Vagina (tissue), 2 donors: ENCODE measurements around the gene FAM171A1. TPM values are rescaled to one million over a fixed set of nuclear protein-coding genes. Genes with fewer than 3 reads are reported as not detected.

Experiments used
- DNase-seq, 2 donors: peaks; one replicate each; pipeline ENCODE4 v3.0.0-alpha.2; 2017; ENCODE audit errors: extremely low spot score in 2 of 2
- H3K27ac ChIP-seq: fragments of 200-600 bp; sonication (generic); one replicate; pipeline ENCODE4 v1.5.1; 2019
- H3K27me3 ChIP-seq: fragments of 200-600 bp; sonication (generic); one replicate; pipeline ENCODE4 v1.5.1; 2019
- H3K36me3 ChIP-seq, 2 donors: fragments of 200-600 bp; sonication (generic); one replicate each; pipeline ENCODE4 v1.5.1; 2017 to 2019
- H3K4me1 ChIP-seq: fragments of 200-600 bp; sonication (generic); one replicate; pipeline ENCODE4 v1.5.1; 2019
- H3K4me3 ChIP-seq, 2 donors: fragments of 200-600 bp; sonication (generic); 1 replicate in 1 of 2; 2 replicates in 1 of 2; pipeline ENCODE4 v1.5.1; 2016 to 2019
- H3K9me3 ChIP-seq: fragments of 200-600 bp; sonication (generic); one replicate; pipeline ENCODE4 v1.5.1; 2019
- POLR2A ChIP-seq, 2 donors: fragments of 450-650 bp; IDR thresholded peaks; one replicate each; pipeline ENCODE4 v1.6.1; 2017; ENCODE audit warnings: antibody characterized with exemption in 2 of 2, mild to moderate bottlenecking in 2 of 2, moderate library complexity in 2 of 2
- POLR2AphosphoS5 ChIP-seq, 2 donors: sonication (generic); formaldehyde crosslinking; IDR thresholded peaks; one replicate each; pipeline ENCODE4 v1.9.0; 2017; ENCODE audit warnings: antibody characterized with exemption in 2 of 2, mild to moderate bottlenecking in 2 of 2, low read depth in 1 of 2; ENCODE audit not compliant: insufficient read depth in 1 of 2
- intact Hi-C: fragments of 100-400 bp; cut with DNase I; formaldehyde crosslinking; loops from one replicate; pipeline ENCODE4 v1.15.1; 2023
- total RNA-seq: library from RNA; depleted of rRNA; stranded (reverse); fragments of >200 nt; gene quantifications from one replicate; pipeline ENCODE4 v1.2.3, GENCODE V29; 2016
- TF ChIP-seq, protein P1 (sequence below), 3 experiments: fragments of 450-650 bp in 2 of 3; fragments of 200-600 bp in 1 of 3; sonication (generic) in 1 of 3; IDR thresholded peaks; one replicate each; pipeline ENCODE4 v1.5.1; 2017 to 2019; ENCODE audit warnings: antibody characterized with exemption in 3 of 3, mild to moderate bottlenecking in 2 of 3, moderate library complexity in 2 of 3

The FAM171A1 gene
- total RNA-seq, 1 donor from 2014 or later = 8.6 TPM

GRCh38 chr10:15216700-15217099 lies 154.4 kb downstream of the FAM171A1 start:
- Histone ChIP-seq H3K36me3 (peaks cover 0 to 7% of the 10 kb centered on the region in 2 donors), H3K4me3 (no peak overlapping the region), H3K4me1 (no peaks in the 10 kb centered on the region), H3K27ac (no peak overlapping the region), H3K27me3 (no peaks in the 10 kb centered on the region), H3K9me3 (no peaks in the 10 kb centered on the region)
- TF ChIP-seq, protein P1, sequence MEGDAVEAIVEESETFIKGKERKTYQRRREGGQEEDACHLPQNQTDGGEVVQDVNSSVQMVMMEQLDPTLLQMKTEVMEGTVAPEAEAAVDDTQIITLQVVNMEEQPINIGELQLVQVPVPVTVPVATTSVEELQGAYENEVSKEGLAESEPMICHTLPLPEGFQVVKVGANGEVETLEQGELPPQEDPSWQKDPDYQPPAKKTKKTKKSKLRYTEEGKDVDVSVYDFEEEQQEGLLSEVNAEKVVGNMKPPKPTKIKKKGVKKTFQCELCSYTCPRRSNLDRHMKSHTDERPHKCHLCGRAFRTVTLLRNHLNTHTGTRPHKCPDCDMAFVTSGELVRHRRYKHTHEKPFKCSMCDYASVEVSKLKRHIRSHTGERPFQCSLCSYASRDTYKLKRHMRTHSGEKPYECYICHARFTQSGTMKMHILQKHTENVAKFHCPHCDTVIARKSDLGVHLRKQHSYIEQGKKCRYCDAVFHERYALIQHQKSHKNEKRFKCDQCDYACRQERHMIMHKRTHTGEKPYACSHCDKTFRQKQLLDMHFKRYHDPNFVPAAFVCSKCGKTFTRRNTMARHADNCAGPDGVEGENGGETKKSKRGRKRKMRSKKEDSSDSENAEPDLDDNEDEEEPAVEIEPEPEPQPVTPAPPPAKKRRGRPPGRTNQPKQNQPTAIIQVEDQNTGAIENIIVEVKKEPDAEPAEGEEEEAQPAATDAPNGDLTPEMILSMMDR (IDR thresholded peaks at IDR 0.05) = no peak
- TF ChIP-seq POLR2AphosphoS5 (IDR thresholded peaks at IDR 0.05; ENCODE audit: insufficient read depth in 1 of 2, low read depth in 1 of 2) (no peak), POLR2A (IDR thresholded peaks at IDR 0.05) (no peak)
- intact Hi-C loops = no loop called here
- no peak for DNase-seq

DNA sequence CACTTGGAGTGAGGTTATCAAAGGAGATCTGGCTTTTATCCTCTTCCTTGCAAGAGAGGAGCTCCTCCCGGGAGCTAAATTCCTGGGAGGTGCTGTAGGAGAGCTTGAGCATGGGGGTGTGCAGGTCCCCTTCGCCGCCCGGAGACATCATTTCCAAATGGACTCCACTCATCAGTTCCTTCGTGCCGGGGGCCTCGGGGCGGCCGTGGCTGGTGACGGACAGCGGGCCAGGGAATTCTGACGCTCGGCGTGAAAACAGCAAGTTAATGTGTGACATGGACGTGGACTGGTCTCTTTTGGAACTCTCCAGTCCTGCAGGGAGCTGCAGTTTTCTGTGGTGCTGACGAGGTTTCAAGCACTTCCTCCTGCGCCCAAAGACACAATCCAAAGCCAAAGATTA lies 156.9 kb downstream of the FAM171A1 start:
- DNase-seq = no peak

DNA sequence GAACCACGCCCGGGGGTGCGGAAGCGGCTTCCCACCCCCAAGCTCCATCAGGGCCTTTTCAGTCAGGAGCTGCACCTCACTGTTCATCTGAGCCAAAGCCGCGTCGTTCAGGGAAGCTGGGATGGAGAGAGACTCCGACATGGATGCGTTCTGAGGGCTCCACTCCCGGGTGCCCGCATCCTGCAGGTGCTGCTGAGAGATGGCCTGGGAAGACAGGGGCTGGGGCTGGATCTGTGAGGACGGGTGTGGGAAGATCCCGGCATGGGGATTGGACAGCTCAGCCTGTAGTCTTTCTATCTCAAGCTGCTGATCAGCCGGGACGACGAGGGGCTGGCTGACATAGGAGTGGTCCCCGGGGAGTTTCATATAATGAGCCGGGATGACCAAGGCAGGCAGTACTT lies 157.6 kb downstream of the FAM171A1 start:
- no peaks in the 10 kb centered on the region for H3K9me3 ChIP-seq
- TF ChIP-seq, protein P1 (IDR thresholded peaks at IDR 0.05) = no peak
- TF ChIP-seq POLR2A (IDR thresholded peaks at IDR 0.05) = no peak
- TF ChIP-seq POLR2AphosphoS5 (IDR thresholded peaks at IDR 0.05; ENCODE audit: insufficient read depth in 1 of 2, low read depth in 1 of 2) = no peak
- intact Hi-C loops = loop anchor here (5.0 kb wide), 1 partner anchor 159 kb away; the partner anchor contains the start of gene FAM171A1
- H3K27ac ChIP-seq = no peak overlapping the region
- H3K4me1 ChIP-seq = no peaks in the 10 kb centered on the region
- peaks cover 0 to 7% of the 10 kb centered on the region in 2 donors for H3K36me3 ChIP-seq
- H3K4me3 ChIP-seq = no peak overlapping the region
- H3K27me3 ChIP-seq = no peaks in the 10 kb centered on the region
- no peak for DNase-seq

More for the DNA sequence above, 156.9 kb downstream of the FAM171A1 start:
- Histone ChIP-seq H3K27me3 (no peaks in the 10 kb centered on the region), H3K9me3 (no peaks in the 10 kb centered on the region), H3K27ac (no peak overlapping the region), H3K4me1 (no peaks in the 10 kb centered on the region), H3K4me3 (no peak overlapping the region), H3K36me3 (peaks cover 0 to 7% of the 10 kb centered on the region in 2 donors)
- intact Hi-C loops = loop anchor here (5.0 kb wide), 1 partner anchor 158 kb away; the partner anchor contains the start of gene FAM171A1
- TF ChIP-seq, protein P1 (IDR thresholded peaks at IDR 0.05) = no peak
- no peak for TF ChIP-seq POLR2A (IDR thresholded peaks at IDR 0.05)
- no peak for TF ChIP-seq POLR2AphosphoS5 (IDR thresholded peaks at IDR 0.05; ENCODE audit: insufficient read depth in 1 of 2, low read depth in 1 of 2)

DNA sequence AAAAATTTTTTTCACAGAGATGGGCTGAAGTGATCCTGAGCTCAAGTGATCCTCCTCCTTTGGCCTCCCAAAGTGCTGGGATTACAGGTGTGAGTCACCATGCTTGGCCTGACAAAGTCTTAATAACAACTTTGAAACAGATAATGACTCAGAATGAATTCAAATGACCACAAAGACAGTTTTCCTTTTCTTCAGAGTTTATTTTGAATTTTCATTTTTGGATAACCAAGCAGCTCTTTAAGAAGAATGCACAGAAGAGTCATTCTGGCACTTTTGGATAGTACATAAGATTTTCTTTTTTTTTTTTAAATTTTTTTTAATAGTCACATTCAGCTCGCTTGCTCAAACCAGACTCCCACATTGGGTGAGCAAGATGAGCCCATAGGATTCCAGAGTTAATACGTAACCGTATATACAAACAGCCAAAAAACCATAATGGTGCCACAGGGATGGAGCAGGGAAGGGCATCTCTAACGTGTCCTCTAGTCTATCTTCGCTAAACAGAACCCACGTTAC lies 159.6 kb downstream of the FAM171A1 start:
- no peak overlapping the region for H3K27ac ChIP-seq
- no peak overlapping the region for H3K4me3 ChIP-seq
- intact Hi-C loops = loop anchor here (5.0 kb wide), 1 partner anchor 161 kb away; the partner anchor contains the start of gene FAM171A1
- H3K4me1 ChIP-seq = no peaks in the 10 kb centered on the region
- DNase-seq = no peak
- no peaks in the 10 kb centered on the region for H3K9me3 ChIP-seq
- TF ChIP-seq, protein P1 (IDR thresholded peaks at IDR 0.05) = no peak
- no peak for TF ChIP-seq POLR2A (IDR thresholded peaks at IDR 0.05)
- no peak for TF ChIP-seq POLR2AphosphoS5 (IDR thresholded peaks at IDR 0.05; ENCODE audit: insufficient read depth in 1 of 2, low read depth in 1 of 2)
- peaks cover 0 to 7% of the 10 kb centered on the region in 2 donors for H3K36me3 ChIP-seq
- no peaks in the 10 kb centered on the region for H3K27me3 ChIP-seq

- no peaks in the 10 kb centered on the region for H3K27me3 ChIP-seq
- peaks cover 0 to 7% of the 10 kb centered on the region in 2 donors for H3K36me3 ChIP-seq
- no peaks in the 10 kb centered on the region for H3K9me3 ChIP-seq
- no peak overlapping the region for H3K4me3 ChIP-seq
- H3K27ac ChIP-seq = no peak overlapping the region
- TF ChIP-seq, protein P1 (IDR thresholded peaks at IDR 0.05) = no peak
- TF ChIP-seq POLR2AphosphoS5 (IDR thresholded peaks at IDR 0.05; ENCODE audit: insufficient read depth in 1 of 2, low read depth in 1 of 2) (no peak), POLR2A (IDR thresholded peaks at IDR 0.05) (no peak)
- H3K4me1 ChIP-seq = no peaks in the 10 kb centered on the region
- intact Hi-C loops = loop anchor here (5.0 kb wide), 1 partner anchor 162 kb away; the partner anchor contains the start of gene FAM171A1
- DNase-seq = no peak
Observed at GRCh38 chr10:15210521-15210920, 160.6 kb downstream of the FAM171A1 start.
